Astrocyte (in vitro differentiated cells and primary cell): ENCODE data around the gene ZNF26. TPM values are rescaled to one million over a fixed set of nuclear protein-coding genes. Genes with fewer than 3 reads are reported as not detected.

Source experiments
- DNase-seq: peaks from one replicate; pipeline ENCODE4 v3.0.0-alpha.2; 2010; ENCODE audit warnings: low read depth
- FAIRE-seq: peaks from 2 replicates; lab custom pipeline; 2011; peaks lifted over from hg19 to GRCh38; lab: Jason Lieb, UNC
- H2AFZ ChIP-seq: 2 replicates; pipeline ENCODE4 v1.6.0; 2012; ENCODE audit warnings: low read depth, low read length, inconsistent platforms
- H3K27ac ChIP-seq: 2 replicates; pipeline ENCODE4 v1.5.1; 2011; ENCODE audit warnings: low read depth, low read length, inconsistent platforms
- H3K27me3 ChIP-seq: 2 replicates; pipeline ENCODE4 v1.6.0; 2011; ENCODE audit warnings: low read length, inconsistent platforms; ENCODE audit not compliant: insufficient read depth
- H3K36me3 ChIP-seq: 2 replicates; pipeline ENCODE4 v1.5.1; 2011; ENCODE audit warnings: low read length, inconsistent platforms; ENCODE audit not compliant: insufficient read depth
- H3K4me1 ChIP-seq: 2 replicates; pipeline ENCODE4 v1.5.1; 2011; ENCODE audit warnings: low read length, inconsistent platforms; ENCODE audit not compliant: insufficient read depth
- H3K4me2 ChIP-seq: 2 replicates; pipeline ENCODE4 v1.6.0; 2012; ENCODE audit warnings: low read length, inconsistent platforms
- H3K4me3 ChIP-seq: 2 replicates; pipeline ENCODE4 v1.5.1; 2011; ENCODE audit warnings: low read depth, mild to moderate bottlenecking, low read length, inconsistent platforms; ENCODE audit not compliant: insufficient read depth
- H3K79me2 ChIP-seq: 2 replicates; pipeline ENCODE4 v1.6.0; 2012; ENCODE audit warnings: mild to moderate bottlenecking, low read length, inconsistent platforms; ENCODE audit not compliant: insufficient read depth
- H3K9ac ChIP-seq: 2 replicates; pipeline ENCODE4 v1.6.0; 2012; ENCODE audit warnings: mild to moderate bottlenecking, low read length, inconsistent platforms
- H3K9me3 ChIP-seq: 2 replicates; pipeline ENCODE4 v1.5.1; 2012; ENCODE audit warnings: low read depth, mild to moderate bottlenecking, low read length, inconsistent platforms; ENCODE audit not compliant: insufficient read depth
- H4K20me1 ChIP-seq: 2 replicates; pipeline ENCODE4 v1.6.0; 2012; ENCODE audit warnings: low read length, inconsistent platforms; ENCODE audit not compliant: insufficient read depth
- H3K27ac Mint-ChIP-seq: one replicate; pipeline ENCODE4 v1.8.0; 2021; ENCODE audit warnings: mild to moderate bottlenecking, mixed read lengths; ENCODE audit not compliant: unreplicated experiment
- H3K27me3 Mint-ChIP-seq: one replicate; pipeline ENCODE4 v1.8.0; 2021; ENCODE audit warnings: low read depth, mixed read lengths; ENCODE audit not compliant: unreplicated experiment
- H3K36me3 Mint-ChIP-seq: one replicate; pipeline ENCODE4 v1.8.0; 2021; ENCODE audit warnings: low read depth, mixed read lengths; ENCODE audit not compliant: unreplicated experiment
- H3K4me1 Mint-ChIP-seq: one replicate; pipeline ENCODE4 v1.8.0; 2021; ENCODE audit warnings: low read depth, mixed read lengths; ENCODE audit not compliant: unreplicated experiment
- H3K4me3 Mint-ChIP-seq: one replicate; pipeline ENCODE4 v1.8.0; 2021; ENCODE audit warnings: mild to moderate bottlenecking, moderate library complexity, mixed read lengths; ENCODE audit not compliant: unreplicated experiment
- H3K9me3 Mint-ChIP-seq: one replicate; pipeline ENCODE4 v1.8.0; 2021; ENCODE audit warnings: mild to moderate bottlenecking, mixed read lengths; ENCODE audit not compliant: unreplicated experiment
- EZH2 ChIP-seq: IDR thresholded peaks from 2 replicates; pipeline ENCODE4 v1.6.1; 2012; ENCODE audit warnings: mild to moderate bottlenecking, low read length, inconsistent platforms; ENCODE audit not compliant: insufficient read depth
- total RNA-seq: library from RNA; stranded (reverse); gene quantifications from 2 replicates; pipeline ENCODE4 v1.2.1, GENCODE V29; 2021
- TF ChIP-seq, protein P1 (sequence below): IDR thresholded peaks from 2 replicates; pipeline ENCODE4 v1.5.1; 2011; ENCODE audit warnings: low read depth, mild to moderate bottlenecking, inconsistent platforms, low read length, moderate library complexity; ENCODE audit not compliant: insufficient read depth

The ZNF26 gene
- total RNA-seq, 1 donor from 2014 or later, result 11.7 TPM

DNA sequence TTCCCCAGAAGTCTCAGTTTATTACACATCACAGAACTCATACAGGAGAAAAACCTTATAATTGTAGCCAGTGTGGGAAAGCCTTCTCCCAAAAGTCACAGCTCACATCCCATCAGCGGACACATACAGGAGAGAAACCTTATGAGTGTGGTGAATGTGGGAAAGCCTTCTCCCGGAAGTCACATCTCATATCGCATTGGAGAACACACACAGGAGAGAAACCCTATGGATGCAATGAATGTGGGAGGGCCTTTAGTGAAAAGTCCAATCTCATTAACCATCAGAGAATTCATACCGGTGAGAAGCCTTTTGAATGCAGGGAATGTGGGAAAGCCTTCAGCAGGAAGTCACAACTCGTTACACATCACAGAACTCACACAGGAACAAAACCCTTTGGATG lies 71.3 kb downstream of the ZNF26 start:
- Mint-ChIP-seq H3K36me3 (peaks cover 78% of the 10 kb centered on the region), H3K27ac (no peak overlapping the region), H3K27me3 (no peaks in the 10 kb centered on the region), H3K4me1 (no peaks in the 10 kb centered on the region), H3K4me3 (no peak overlapping the region), H3K9me3 (peaks cover 85% of the 10 kb centered on the region)
- H3K27me3 ChIP-seq, result no peaks in the 10 kb centered on the region
- no peak overlapping the region for H3K9ac ChIP-seq
- FAIRE-seq (no peak), DNase-seq (peak; percentile 12)
- no peaks in the 10 kb centered on the region for H3K79me2 ChIP-seq
- H3K4me2 ChIP-seq, result no peak overlapping the region
- peaks cover 37% of the 10 kb centered on the region for H3K36me3 ChIP-seq
- H3K4me1 ChIP-seq, result no peaks in the 10 kb centered on the region
- TF ChIP-seq EZH2, result no peak
- TF ChIP-seq, protein P1, sequence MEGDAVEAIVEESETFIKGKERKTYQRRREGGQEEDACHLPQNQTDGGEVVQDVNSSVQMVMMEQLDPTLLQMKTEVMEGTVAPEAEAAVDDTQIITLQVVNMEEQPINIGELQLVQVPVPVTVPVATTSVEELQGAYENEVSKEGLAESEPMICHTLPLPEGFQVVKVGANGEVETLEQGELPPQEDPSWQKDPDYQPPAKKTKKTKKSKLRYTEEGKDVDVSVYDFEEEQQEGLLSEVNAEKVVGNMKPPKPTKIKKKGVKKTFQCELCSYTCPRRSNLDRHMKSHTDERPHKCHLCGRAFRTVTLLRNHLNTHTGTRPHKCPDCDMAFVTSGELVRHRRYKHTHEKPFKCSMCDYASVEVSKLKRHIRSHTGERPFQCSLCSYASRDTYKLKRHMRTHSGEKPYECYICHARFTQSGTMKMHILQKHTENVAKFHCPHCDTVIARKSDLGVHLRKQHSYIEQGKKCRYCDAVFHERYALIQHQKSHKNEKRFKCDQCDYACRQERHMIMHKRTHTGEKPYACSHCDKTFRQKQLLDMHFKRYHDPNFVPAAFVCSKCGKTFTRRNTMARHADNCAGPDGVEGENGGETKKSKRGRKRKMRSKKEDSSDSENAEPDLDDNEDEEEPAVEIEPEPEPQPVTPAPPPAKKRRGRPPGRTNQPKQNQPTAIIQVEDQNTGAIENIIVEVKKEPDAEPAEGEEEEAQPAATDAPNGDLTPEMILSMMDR, result no peak
- peaks cover 77% of the 10 kb centered on the region for H3K9me3 ChIP-seq
- H2AFZ ChIP-seq, result no peak overlapping the region
- H4K20me1 ChIP-seq, result no peaks in the 10 kb centered on the region
- H3K27ac ChIP-seq, result no peak overlapping the region
- no peak overlapping the region for H3K4me3 ChIP-seq

DNA sequence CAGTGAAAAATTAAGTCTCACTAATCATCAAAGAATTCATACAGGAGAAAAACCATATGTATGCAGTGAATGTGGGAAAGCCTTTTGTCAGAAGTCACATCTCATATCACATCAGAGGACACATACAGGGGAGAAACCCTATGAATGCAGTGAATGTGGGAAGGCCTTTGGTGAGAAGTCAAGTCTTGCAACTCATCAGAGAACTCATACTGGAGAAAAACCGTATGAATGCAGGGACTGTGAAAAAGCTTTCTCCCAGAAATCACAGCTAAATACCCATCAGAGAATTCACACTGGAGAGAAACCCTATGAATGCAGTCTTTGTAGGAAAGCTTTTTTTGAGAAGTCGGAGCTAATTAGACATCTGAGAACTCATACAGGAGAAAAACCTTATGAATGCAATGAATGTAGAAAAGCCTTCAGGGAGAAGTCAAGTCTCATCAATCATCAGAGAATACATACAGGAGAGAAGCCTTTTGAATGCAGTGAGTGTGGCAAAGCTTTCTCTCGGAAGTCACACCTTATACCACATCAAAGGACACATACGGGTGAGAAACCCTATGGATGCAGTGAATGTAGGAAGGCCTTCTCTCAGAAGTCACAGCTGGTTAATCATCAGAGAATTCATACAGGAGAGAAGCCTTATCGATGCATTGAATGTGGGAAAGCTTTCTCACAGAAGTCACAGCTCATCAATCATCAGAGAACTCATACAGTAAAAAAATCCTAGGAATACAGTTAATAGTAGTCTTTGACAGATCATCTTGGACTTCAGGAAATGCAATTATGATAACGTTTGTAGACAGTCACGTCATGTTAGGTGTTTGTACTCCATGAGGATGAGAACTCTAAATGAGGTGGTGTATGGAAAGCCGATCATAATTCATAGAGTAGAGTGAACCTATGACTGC lies 72.3 kb downstream of the ZNF26 start:
- H3K4me3 ChIP-seq, result no peak overlapping the region
- Mint-ChIP-seq H3K9me3 (peaks cover 86% of the 10 kb centered on the region), H3K4me1 (no peaks in the 10 kb centered on the region), H3K27ac (no peak overlapping the region), H3K36me3 (peaks cover 78% of the 10 kb centered on the region), H3K27me3 (no peaks in the 10 kb centered on the region), H3K4me3 (no peak overlapping the region)
- H3K4me2 ChIP-seq, result no peak overlapping the region
- H3K36me3 ChIP-seq, result peaks cover 29% of the 10 kb centered on the region
- FAIRE-seq, result peak; percentile 13
- no peak overlapping the region for H3K27ac ChIP-seq
- TF ChIP-seq, protein P1, result no peak
- TF ChIP-seq EZH2, result no peak
- peaks cover 79% of the 10 kb centered on the region for H3K9me3 ChIP-seq
- no peak for DNase-seq
- H3K79me2 ChIP-seq, result no peaks in the 10 kb centered on the region
- no peak overlapping the region for H3K9ac ChIP-seq
- H4K20me1 ChIP-seq, result no peaks in the 10 kb centered on the region
- H3K27me3 ChIP-seq, result no peaks in the 10 kb centered on the region
- no peak overlapping the region for H2AFZ ChIP-seq
- H3K4me1 ChIP-seq, result no peaks in the 10 kb centered on the region

DNA sequence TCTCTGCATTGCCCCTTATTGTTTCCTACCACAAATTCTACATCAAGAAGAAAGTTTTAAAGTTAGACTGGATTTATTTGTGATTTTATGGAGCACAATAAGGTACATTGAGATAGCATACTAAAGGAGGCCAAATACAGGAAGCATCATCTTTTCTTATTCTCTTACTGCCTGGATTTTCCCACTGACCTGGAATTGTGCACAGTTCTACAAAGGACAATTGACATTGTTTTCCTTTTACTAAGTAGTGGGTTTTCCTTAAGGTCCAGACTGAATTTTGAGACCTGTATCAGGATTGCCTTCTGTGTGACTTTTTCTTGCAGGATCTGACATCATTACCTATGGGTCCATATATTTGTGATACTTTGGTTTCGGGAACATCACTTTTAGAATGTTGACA lies 75.8 kb downstream of the ZNF26 start:
- peaks cover 16% of the 10 kb centered on the region for H3K36me3 ChIP-seq
- no peak overlapping the region for H3K4me2 ChIP-seq
- H3K27me3 Mint-ChIP-seq, result no peaks in the 10 kb centered on the region
- peaks cover 65% of the 10 kb centered on the region for H3K36me3 Mint-ChIP-seq
- H3K4me1 ChIP-seq, result no peaks in the 10 kb centered on the region
- TF ChIP-seq, protein P1, result no peak
- TF ChIP-seq EZH2, result no peak
- FAIRE-seq, result no peak
- H3K27me3 ChIP-seq, result no peaks in the 10 kb centered on the region
- H3K4me1 Mint-ChIP-seq, result no peaks in the 10 kb centered on the region
- H3K9ac ChIP-seq, result no peak overlapping the region
- no peak overlapping the region for H3K4me3 Mint-ChIP-seq
- H2AFZ ChIP-seq, result no peak overlapping the region
- peaks cover 92% of the 10 kb centered on the region for H3K9me3 Mint-ChIP-seq
- DNase-seq, result no peak
- H3K9me3 ChIP-seq, result peaks cover 87% of the 10 kb centered on the region
- no peaks in the 10 kb centered on the region for H3K79me2 ChIP-seq
- no peak overlapping the region for H3K4me3 ChIP-seq
- H4K20me1 ChIP-seq, result no peaks in the 10 kb centered on the region
- H3K27ac Mint-ChIP-seq, result no peak overlapping the region
- no peak overlapping the region for H3K27ac ChIP-seq
